ENCODE results near the gene ZNF619. TPM values are rescaled to one million over a fixed set of nuclear protein-coding genes. Genes with fewer than 3 reads are reported as not detected.

Gene ZNF619
- total RNA-seq, 1 experiment from 2014 or later: 8.3 TPM

- POLR2A ChIA-PET: no interaction called here
Observed at GRCh38 chr3:40445062-40445461, 31.9 kb upstream of the ZNF619 start.

DNA sequence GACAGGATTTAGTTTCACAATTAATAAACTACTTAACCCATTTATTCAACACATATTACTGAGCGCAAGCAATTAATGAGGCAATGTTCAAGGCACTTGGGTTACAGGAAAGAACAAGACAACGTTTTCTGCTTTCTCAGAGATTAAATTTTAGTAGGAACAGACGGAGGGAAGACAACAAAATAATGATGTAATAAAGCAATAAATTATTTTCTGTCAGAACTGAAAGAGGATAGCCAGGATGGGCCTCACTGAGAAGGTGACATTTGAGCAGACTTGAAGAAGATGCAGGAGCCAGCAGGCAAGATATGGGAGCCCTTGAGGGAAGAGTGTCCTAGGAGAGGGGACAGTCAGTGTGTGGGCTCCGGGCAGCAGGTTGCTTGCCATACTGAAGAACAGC lies 31.0 kb upstream of the ZNF619 start:
- ChIA-PET CTCF (no interaction called here), POLR2A (interaction anchor here (0.6 kb wide), 1 partner anchor 166 kb away, joined by 3 read pairs; no protein-coding TSS in a partner anchor)
- no TSS peak for BruUV-seq (replicated peaks)
- H3K27ac Mint-ChIP-seq (ENCODE audit: low read depth, unreplicated experiment): no peak overlapping the region
- peaks cover 7% of the 10 kb centered on the region for H3K4me1 Mint-ChIP-seq (ENCODE audit: insufficient read depth, unreplicated experiment)
- no peaks in the 10 kb centered on the region for H3K27me3 Mint-ChIP-seq (ENCODE audit: insufficient read depth, unreplicated experiment)
- DNase-seq (ENCODE audit: unreplicated experiment): no peak
- intact Hi-C loops (cut with micrococcal nuclease): no loop called here
- TF ChIP-seq CTCF (IDR thresholded peaks at IDR 0.05; ENCODE audit: unreplicated experiment): no peak
- peaks cover 5% of the 10 kb centered on the region for H3K36me3 Mint-ChIP-seq (ENCODE audit: insufficient read depth, unreplicated experiment)
- H3K4me3 Mint-ChIP-seq (ENCODE audit: unreplicated experiment): no peak overlapping the region
- no peaks in the 10 kb centered on the region for H3K9me3 Mint-ChIP-seq (ENCODE audit: unreplicated experiment)

More at GRCh38 chr3:40445062-40445461, 31.9 kb upstream of the ZNF619 start:
- H3K9me3 Mint-ChIP-seq (ENCODE audit: unreplicated experiment): no peaks in the 10 kb centered on the region
- DNase-seq (ENCODE audit: unreplicated experiment): no peak
- H3K36me3 Mint-ChIP-seq (ENCODE audit: insufficient read depth, unreplicated experiment): peaks cover 5% of the 10 kb centered on the region
- BruUV-seq (replicated peaks): no TSS peak
- no peak overlapping the region for H3K4me3 Mint-ChIP-seq (ENCODE audit: unreplicated experiment)
- H3K27ac Mint-ChIP-seq (ENCODE audit: low read depth, unreplicated experiment): no peak overlapping the region
- TF ChIP-seq CTCF (IDR thresholded peaks at IDR 0.05; ENCODE audit: unreplicated experiment): no peak
- CTCF ChIA-PET: no interaction called here
- H3K4me1 Mint-ChIP-seq (ENCODE audit: insufficient read depth, unreplicated experiment): peaks cover 4% of the 10 kb centered on the region
- intact Hi-C loops (cut with micrococcal nuclease): no loop called here
- H3K27me3 Mint-ChIP-seq (ENCODE audit: insufficient read depth, unreplicated experiment): no peaks in the 10 kb centered on the region

GRCh38 chr3:40450438-40450837 lies 26.5 kb upstream of the ZNF619 start:
- Mint-ChIP-seq H3K4me3 (ENCODE audit: unreplicated experiment) (no peak overlapping the region), H3K36me3 (ENCODE audit: insufficient read depth, unreplicated experiment) (peaks cover 12% of the 10 kb centered on the region), H3K9me3 (ENCODE audit: unreplicated experiment) (no peaks in the 10 kb centered on the region), H3K27ac (ENCODE audit: low read depth, unreplicated experiment) (no peak overlapping the region), H3K4me1 (ENCODE audit: insufficient read depth, unreplicated experiment) (peaks cover 20% of the 10 kb centered on the region), H3K27me3 (ENCODE audit: insufficient read depth, unreplicated experiment) (no peaks in the 10 kb centered on the region)
- no peak for TF ChIP-seq CTCF (IDR thresholded peaks at IDR 0.05; ENCODE audit: unreplicated experiment)
- DNase-seq (ENCODE audit: unreplicated experiment): no peak
- POLR2A ChIA-PET: interaction anchor here (0.8 kb wide), 1 partner anchor 32 kb away, joined by 3 read pairs; no protein-coding TSS in a partner anchor
- CTCF ChIA-PET: interaction anchor here (0.7 to 5.2 kb wide), 3 partner anchors 123 to 765 kb away, joined by 3 to 38 read pairs (median 3); no protein-coding TSS in a partner anchor
- BruUV-seq (replicated peaks): no TSS peak
- intact Hi-C loops (cut with micrococcal nuclease): no loop called here

GRCh38 chr3:40451551-40451950 lies 25.4 kb upstream of the ZNF619 start:
- peaks cover 12% of the 10 kb centered on the region for H3K36me3 Mint-ChIP-seq (ENCODE audit: insufficient read depth, unreplicated experiment)
- peaks cover 20% of the 10 kb centered on the region for H3K4me1 Mint-ChIP-seq (ENCODE audit: insufficient read depth, unreplicated experiment)
- H3K4me3 Mint-ChIP-seq (ENCODE audit: unreplicated experiment): no peak overlapping the region
- POLR2A ChIA-PET: interaction anchor here (0.8 to 4.1 kb wide), 13 partner anchors 8 to 748 kb away, joined by 3 to 36 read pairs (median 6); partner anchors contain the start of genes CTNNB1, ZNF619 and ZNF621
- no peaks in the 10 kb centered on the region for H3K9me3 Mint-ChIP-seq (ENCODE audit: unreplicated experiment)
- intact Hi-C loops (cut with micrococcal nuclease): no loop called here
- no peak overlapping the region for H3K27ac Mint-ChIP-seq (ENCODE audit: low read depth, unreplicated experiment)
- no peak for DNase-seq (ENCODE audit: unreplicated experiment)
- no peaks in the 10 kb centered on the region for H3K27me3 Mint-ChIP-seq (ENCODE audit: insufficient read depth, unreplicated experiment)
- BruUV-seq (replicated peaks): no TSS peak
- TF ChIP-seq CTCF (IDR thresholded peaks at IDR 0.05; ENCODE audit: unreplicated experiment): no peak
- CTCF ChIA-PET: interaction anchor here (0.5 to 5.2 kb wide), 7 partner anchors 22 to 1248 kb away, joined by 3 to 38 read pairs (median 3); no protein-coding TSS in a partner anchor
